MM.1S (cell line): ENCODE results near the gene ACTR3.

Source experiments
- DNase-seq: peaks from one replicate; pipeline ENCODE4 v3.0.0-alpha.2; 2015
- H2AFZ ChIP-seq: fragments of 300-600 bp; sonication (generic); 2 replicates; pipeline ENCODE4 v1.6.0; 2016; ENCODE audit warnings: antibody characterized with exemption, low read length
- H3F3A ChIP-seq: fragments of 300-600 bp; sonication (generic); 2 replicates; pipeline ENCODE4 v1.6.1; 2016; ENCODE audit warnings: mild to moderate bottlenecking, antibody characterized with exemption, low read length, moderate library complexity, mixed read lengths; ENCODE audit not compliant: insufficient read depth
- H3K27ac ChIP-seq: fragments of 300-600 bp; sonication (generic); 2 replicates; pipeline ENCODE4 v1.5.1; 2016; ENCODE audit warnings: mild to moderate bottlenecking, low read length
- H3K27me3 ChIP-seq: fragments of 300-600 bp; sonication (generic); replicated peaks from 2 replicates; pipeline ENCODE4 v1.6.0; 2016; ENCODE audit warnings: low read length; ENCODE audit not compliant: insufficient read depth
- H3K36me3 ChIP-seq: fragments of 300-600 bp; sonication (generic); replicated peaks from 2 replicates; pipeline ENCODE4 v1.6.1; 2016; ENCODE audit warnings: mild to moderate bottlenecking, low read length, mixed read lengths; ENCODE audit not compliant: insufficient read depth
- H3K4me1 ChIP-seq: fragments of 300-600 bp; sonication (generic); 2 replicates; pipeline ENCODE4 v1.6.1; 2016; ENCODE audit warnings: low read length, mixed read lengths
- H3K4me2 ChIP-seq: fragments of 300-600 bp; sonication (generic); 2 replicates; pipeline ENCODE4 v1.6.0; 2016; ENCODE audit warnings: low read depth, low read length
- H3K4me3 ChIP-seq: fragments of 300-600 bp; sonication (generic); 2 replicates; pipeline ENCODE4 v1.5.1; 2016; ENCODE audit warnings: low read length, mixed read lengths
- H3K79me2 ChIP-seq: fragments of 300-600 bp; sonication (generic); 2 replicates; pipeline ENCODE4 v1.6.1; 2016; ENCODE audit warnings: mixed run types, low read length, mixed read lengths
- H3K9ac ChIP-seq: fragments of 300-600 bp; sonication (generic); 2 replicates; pipeline ENCODE4 v1.6.1; 2016; ENCODE audit warnings: low read length, mixed read lengths
- H3K9me2 ChIP-seq: fragments of 300-600 bp; sonication (generic); replicated peaks from 2 replicates; pipeline ENCODE4 v1.6.1; 2016; ENCODE audit warnings: mild to moderate bottlenecking, low read length, mixed read lengths; ENCODE audit not compliant: insufficient read depth
- H3K9me3 ChIP-seq: fragments of 300-600 bp; sonication (generic); replicated peaks from 2 replicates; pipeline ENCODE4 v1.6.1; 2016; ENCODE audit warnings: mild to moderate bottlenecking, low read length, mixed read lengths; ENCODE audit not compliant: insufficient read depth
- H4K20me1 ChIP-seq: fragments of 300-600 bp; sonication (generic); 2 replicates; pipeline ENCODE4 v1.6.1; 2016; ENCODE audit warnings: mild to moderate bottlenecking, low read length, moderate library complexity, mixed read lengths; ENCODE audit not compliant: insufficient read depth
- CTCF ChIP-seq: fragments of 300-600 bp; sonication (generic); IDR thresholded peaks from 2 replicates; pipeline ENCODE4 v1.5.1; 2016; ENCODE audit warnings: antibody characterized with exemption, low read length, mixed read lengths
- EZH2 ChIP-seq: fragments of 300-600 bp; sonication (generic); optimal IDR thresholded peaks from 2 replicates; pipeline ENCODE3; 2017; ENCODE audit warnings: low read depth, mild to moderate bottlenecking, antibody characterized with exemption, low read length, mixed read lengths
- EZH2phosphoT487 ChIP-seq: fragments of 300-600 bp; sonication (generic); IDR thresholded peaks from 2 replicates; pipeline ENCODE4 v1.6.1; 2018; ENCODE audit warnings: antibody characterized with exemption, low read length

The ACTR3 gene

GRCh38 chr2:113985554-113986397 lies 95.9 kb downstream of the ACTR3 start:
- no peaks in the 10 kb centered on the region for H3K9me3 ChIP-seq
- H3K27ac ChIP-seq: no peak overlapping the region
- no peaks in the 10 kb centered on the region for H3K4me1 ChIP-seq
- H4K20me1 ChIP-seq: no peaks in the 10 kb centered on the region
- no peak overlapping the region for H3K9ac ChIP-seq
- no peak for TF ChIP-seq EZH2phosphoT487
- TF ChIP-seq CTCF: no peak
- TF ChIP-seq EZH2: no peak
- no peaks in the 10 kb centered on the region for H3K9me2 ChIP-seq
- no peaks in the 10 kb centered on the region for H3K36me3 ChIP-seq
- no peak overlapping the region for H3K4me3 ChIP-seq
- H3F3A ChIP-seq: no peaks in the 10 kb centered on the region
- no peak overlapping the region for H2AFZ ChIP-seq
- no peaks in the 10 kb centered on the region for H3K79me2 ChIP-seq
- DNase-seq: no peak
- H3K27me3 ChIP-seq: no peaks in the 10 kb centered on the region
- H3K4me2 ChIP-seq: no peak overlapping the region

- Histone ChIP-seq H3K4me1 (no peaks in the 10 kb centered on the region), H3K9ac (no peak overlapping the region), H3K4me3 (no peak overlapping the region), H3K9me2 (no peaks in the 10 kb centered on the region), H4K20me1 (no peaks in the 10 kb centered on the region), H3K36me3 (no peaks in the 10 kb centered on the region), H3K4me2 (no peak overlapping the region), H2AFZ (no peak overlapping the region), H3K79me2 (no peaks in the 10 kb centered on the region), H3K9me3 (no peaks in the 10 kb centered on the region), H3K27ac (no peak overlapping the region), H3K27me3 (no peaks in the 10 kb centered on the region), H3F3A (no peaks in the 10 kb centered on the region)
- TF ChIP-seq EZH2: no peak
- TF ChIP-seq EZH2phosphoT487: no peak
- no peak for TF ChIP-seq CTCF
- DNase-seq: no peak
Measured at GRCh38 chr2:113986762-113987290, 96.9 kb downstream of the ACTR3 start.

- Histone ChIP-seq H2AFZ (no peak overlapping the region), H3K9me2 (no peaks in the 10 kb centered on the region), H3K9ac (no peak overlapping the region), H3K4me2 (no peak overlapping the region), H3K9me3 (no peaks in the 10 kb centered on the region), H3F3A (no peaks in the 10 kb centered on the region), H3K36me3 (no peaks in the 10 kb centered on the region), H3K27ac (no peak overlapping the region), H3K4me1 (no peaks in the 10 kb centered on the region), H3K27me3 (no peaks in the 10 kb centered on the region), H3K79me2 (no peaks in the 10 kb centered on the region), H4K20me1 (no peaks in the 10 kb centered on the region), H3K4me3 (no peak overlapping the region)
- TF ChIP-seq EZH2 (no peak), CTCF (no peak), EZH2phosphoT487 (no peak)
- DNase-seq: no peak
Measured at GRCh38 chr2:113992090-113992489, 102.2 kb downstream of the ACTR3 start.
